DOHH2 (cell line): ENCODE results near the gene ZNF213.
A peak's percentile ranks its signal among the peaks of the same experiment; 100 is the strongest.

Experiments used
- H3F3A ChIP-seq: fragments of 200-600 bp; sonication (generic), shearing (Covaris generic); 2 replicates; pipeline ENCODE4 v1.6.0; 2016; ENCODE audit warnings: antibody characterized with exemption, mild to moderate bottlenecking; ENCODE audit not compliant: control insufficient read depth, insufficient read depth
- H3K27ac ChIP-seq: fragments of 200-600 bp; sonication (generic); 2 replicates; pipeline ENCODE4 v1.5.1; 2014; ENCODE audit warnings: low read depth, mild to moderate bottlenecking, low read length, moderate library complexity
- H3K27me3 ChIP-seq: fragments of 200-600 bp; sonication (generic); 2 replicates; pipeline ENCODE4 v1.6.1; 2014; ENCODE audit warnings: mild to moderate bottlenecking, low read length, mixed read lengths; ENCODE audit not compliant: control insufficient read depth
- H3K36me3 ChIP-seq: fragments of 200-600 bp; sonication (generic); 2 replicates; pipeline ENCODE4 v1.6.1; 2014; ENCODE audit warnings: mild to moderate bottlenecking, low read length, moderate library complexity, mixed read lengths; ENCODE audit not compliant: control insufficient read depth
- H3K4me1 ChIP-seq: fragments of 200-600 bp; sonication (generic); 2 replicates; pipeline ENCODE4 v1.6.1; 2014; ENCODE audit warnings: mild to moderate bottlenecking, low read length, mixed read lengths; ENCODE audit not compliant: control insufficient read depth
- H3K4me2 ChIP-seq: fragments of 200-600 bp; sonication (generic); 2 replicates; pipeline ENCODE4 v1.6.0; 2014; ENCODE audit warnings: mild to moderate bottlenecking, low read length, moderate library complexity
- H3K4me3 ChIP-seq: fragments of 200-600 bp; sonication (generic); 2 replicates; pipeline ENCODE4 v1.5.1; 2014; ENCODE audit warnings: mild to moderate bottlenecking, low read length, mixed read lengths
- H3K79me2 ChIP-seq: fragments of 200-600 bp; sonication (generic); 2 replicates; pipeline ENCODE4 v1.6.1; 2014; ENCODE audit warnings: mild to moderate bottlenecking, low read length, mixed read lengths; ENCODE audit not compliant: control insufficient read depth
- H3K9me2 ChIP-seq: fragments of 200-600 bp; sonication (generic); replicated peaks from 2 replicates; pipeline ENCODE4 v1.6.1; 2014; ENCODE audit warnings: mild to moderate bottlenecking, low read length, mixed read lengths; ENCODE audit not compliant: control insufficient read depth
- H3K9me3 ChIP-seq: fragments of 200-600 bp; sonication (generic); 2 replicates; pipeline ENCODE4 v1.6.1; 2014; ENCODE audit warnings: antibody characterized with exemption, low read length, mixed read lengths; ENCODE audit not compliant: control insufficient read depth, insufficient read depth
- H4K20me1 ChIP-seq: fragments of 200-600 bp; sonication (generic); 2 replicates; pipeline ENCODE4 v1.6.0; 2014; ENCODE audit warnings: low read depth, mild to moderate bottlenecking, antibody characterized with exemption, low read length, moderate library complexity; ENCODE audit not compliant: control insufficient read depth, insufficient read depth
- EZH2phosphoT487 ChIP-seq: fragments of 200-600 bp; sonication (generic); IDR thresholded peaks from 2 replicates; pipeline ENCODE4 v1.6.1; 2017; ENCODE audit warnings: borderline replicate concordance, mild to moderate bottlenecking, antibody characterized with exemption, low read length, moderate library complexity, mixed read lengths
- TF ChIP-seq, protein P1 (sequence below): fragments of 200-600 bp; sonication (generic); IDR thresholded peaks from one replicate; pipeline ENCODE4 v1.5.1; 2014; ENCODE audit warnings: antibody characterized with exemption, mild to moderate bottlenecking, low read depth, low read length; ENCODE audit not compliant: poor library complexity, severe bottlenecking

The ZNF213 gene

DNA sequence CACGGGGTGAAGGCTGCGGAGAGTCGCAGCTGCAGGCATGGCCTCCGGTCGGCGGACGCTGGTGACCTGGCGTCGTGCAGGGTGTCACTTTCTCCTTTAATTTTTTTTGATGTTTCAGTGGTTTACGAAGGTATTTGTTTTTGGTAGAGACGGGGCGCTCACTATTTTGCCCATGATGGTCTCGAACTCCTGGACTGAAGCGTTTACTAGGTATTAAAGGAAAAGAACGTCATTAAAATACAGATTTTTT, 17.1 kb downstream of the ZNF213 start:
- Histone ChIP-seq H3K4me3 (peak overlapping the region; percentile 72), H3K4me2 (peak overlapping the region; percentile 100), H3F3A (peaks cover 36% of the 10 kb centered on the region), H3K36me3 (no peaks in the 10 kb centered on the region), H3K27me3 (peaks cover 23% of the 10 kb centered on the region), H3K9me2 (no peaks in the 10 kb centered on the region), H4K20me1 (no peaks in the 10 kb centered on the region), H3K4me1 (peaks cover 31% of the 10 kb centered on the region), H3K79me2 (no peaks in the 10 kb centered on the region), H3K9me3 (no peaks in the 10 kb centered on the region), H3K27ac (no peak overlapping the region)
- 0 out of 2 replicates have a peak, but pooled peaks have one; percentile 4 for TF ChIP-seq EZH2phosphoT487
- TF ChIP-seq, protein P1, sequence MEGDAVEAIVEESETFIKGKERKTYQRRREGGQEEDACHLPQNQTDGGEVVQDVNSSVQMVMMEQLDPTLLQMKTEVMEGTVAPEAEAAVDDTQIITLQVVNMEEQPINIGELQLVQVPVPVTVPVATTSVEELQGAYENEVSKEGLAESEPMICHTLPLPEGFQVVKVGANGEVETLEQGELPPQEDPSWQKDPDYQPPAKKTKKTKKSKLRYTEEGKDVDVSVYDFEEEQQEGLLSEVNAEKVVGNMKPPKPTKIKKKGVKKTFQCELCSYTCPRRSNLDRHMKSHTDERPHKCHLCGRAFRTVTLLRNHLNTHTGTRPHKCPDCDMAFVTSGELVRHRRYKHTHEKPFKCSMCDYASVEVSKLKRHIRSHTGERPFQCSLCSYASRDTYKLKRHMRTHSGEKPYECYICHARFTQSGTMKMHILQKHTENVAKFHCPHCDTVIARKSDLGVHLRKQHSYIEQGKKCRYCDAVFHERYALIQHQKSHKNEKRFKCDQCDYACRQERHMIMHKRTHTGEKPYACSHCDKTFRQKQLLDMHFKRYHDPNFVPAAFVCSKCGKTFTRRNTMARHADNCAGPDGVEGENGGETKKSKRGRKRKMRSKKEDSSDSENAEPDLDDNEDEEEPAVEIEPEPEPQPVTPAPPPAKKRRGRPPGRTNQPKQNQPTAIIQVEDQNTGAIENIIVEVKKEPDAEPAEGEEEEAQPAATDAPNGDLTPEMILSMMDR = no peak

DNA sequence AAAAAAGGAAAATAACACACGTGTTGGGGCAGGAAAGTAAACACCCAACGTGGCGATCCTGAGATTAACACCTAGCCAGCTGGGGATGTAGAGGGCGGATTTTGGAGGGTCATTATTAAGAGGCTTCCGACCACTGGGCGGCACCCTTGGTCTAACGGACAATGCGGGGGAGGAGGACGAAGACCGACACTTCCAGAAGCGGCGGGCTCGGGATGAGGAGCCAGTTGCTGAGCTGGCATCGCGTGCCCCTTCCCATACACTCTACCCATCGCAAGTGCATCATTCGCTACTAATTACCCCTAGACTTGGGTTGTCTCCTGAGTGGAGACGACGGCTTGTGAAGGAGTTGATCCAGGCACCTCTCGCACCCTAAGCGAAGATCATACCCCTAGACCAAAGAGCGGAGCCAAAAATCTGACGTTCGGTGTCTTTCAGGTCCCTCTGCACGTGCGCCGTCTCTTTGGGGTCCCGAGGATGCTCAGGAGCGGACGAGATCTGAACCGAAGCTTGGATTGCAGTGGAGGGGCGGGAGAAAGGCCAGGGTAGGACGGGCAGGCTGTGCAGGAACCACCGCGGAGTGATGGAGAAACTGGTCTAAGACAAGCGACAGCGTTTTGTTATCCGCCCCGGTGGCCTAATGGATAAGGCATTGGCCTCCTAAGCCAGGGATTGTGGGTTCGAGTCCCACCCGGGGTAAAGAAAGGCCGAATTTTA, 17.6 kb downstream of the ZNF213 start:
- peak overlapping the region; percentile 72 for H3K4me3 ChIP-seq
- no peak overlapping the region for H3K27ac ChIP-seq
- no peaks in the 10 kb centered on the region for H3K36me3 ChIP-seq
- H3K9me3 ChIP-seq = no peaks in the 10 kb centered on the region
- H3K4me2 ChIP-seq = peak overlapping the region; percentile 100
- H3K9me2 ChIP-seq = no peaks in the 10 kb centered on the region
- TF ChIP-seq EZH2phosphoT487 = no peak; the same call in 1 of the 2 replicates
- TF ChIP-seq, protein P1 = peak; percentile 67
- H3K79me2 ChIP-seq = no peaks in the 10 kb centered on the region
- H3K4me1 ChIP-seq = peaks cover 32% of the 10 kb centered on the region
- peaks cover 36% of the 10 kb centered on the region for H3F3A ChIP-seq
- H3K27me3 ChIP-seq = peaks cover 28% of the 10 kb centered on the region
- H4K20me1 ChIP-seq = no peaks in the 10 kb centered on the region

DNA sequence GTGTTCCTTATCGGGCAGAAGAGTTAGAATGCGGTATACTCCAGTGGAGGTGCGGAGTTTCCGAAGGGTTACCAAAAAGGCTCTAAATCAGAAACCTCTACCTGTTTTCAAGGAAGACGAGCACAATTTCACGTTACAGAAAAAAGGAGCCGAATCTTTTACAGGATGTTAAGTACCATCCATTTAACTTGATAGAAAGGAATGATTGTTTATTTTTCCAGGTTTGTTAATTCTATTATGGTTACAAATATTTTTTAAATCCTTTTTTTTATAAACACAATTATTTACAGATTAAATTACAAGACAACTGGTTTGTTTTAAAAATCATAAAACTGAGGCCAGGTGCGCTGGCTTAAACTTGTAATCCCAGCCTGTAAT, 18.2 kb downstream of the ZNF213 start:
- Histone ChIP-seq H3K79me2 (no peaks in the 10 kb centered on the region), H3K4me3 (peak overlapping the region; percentile 72), H3K27me3 (peaks cover 34% of the 10 kb centered on the region), H3K4me2 (peak overlapping the region; percentile 100), H3K9me3 (no peaks in the 10 kb centered on the region), H3F3A (peaks cover 36% of the 10 kb centered on the region), H3K4me1 (peaks cover 38% of the 10 kb centered on the region), H3K9me2 (no peaks in the 10 kb centered on the region), H4K20me1 (no peaks in the 10 kb centered on the region), H3K36me3 (no peaks in the 10 kb centered on the region), H3K27ac (no peak overlapping the region)
- no peak for TF ChIP-seq EZH2phosphoT487
- TF ChIP-seq, protein P1 = no peak
